Fibroblast of skin of scalp (primary cell): ENCODE results near the gene TMPRSS2.
A peak's percentile ranks its signal among the peaks of the same experiment; 100 is the strongest.

Experiments used
- DNase-seq: peaks from one replicate; pipeline ENCODE4 v3.0.0-alpha.2; 2013

The TMPRSS2 gene

DNA sequence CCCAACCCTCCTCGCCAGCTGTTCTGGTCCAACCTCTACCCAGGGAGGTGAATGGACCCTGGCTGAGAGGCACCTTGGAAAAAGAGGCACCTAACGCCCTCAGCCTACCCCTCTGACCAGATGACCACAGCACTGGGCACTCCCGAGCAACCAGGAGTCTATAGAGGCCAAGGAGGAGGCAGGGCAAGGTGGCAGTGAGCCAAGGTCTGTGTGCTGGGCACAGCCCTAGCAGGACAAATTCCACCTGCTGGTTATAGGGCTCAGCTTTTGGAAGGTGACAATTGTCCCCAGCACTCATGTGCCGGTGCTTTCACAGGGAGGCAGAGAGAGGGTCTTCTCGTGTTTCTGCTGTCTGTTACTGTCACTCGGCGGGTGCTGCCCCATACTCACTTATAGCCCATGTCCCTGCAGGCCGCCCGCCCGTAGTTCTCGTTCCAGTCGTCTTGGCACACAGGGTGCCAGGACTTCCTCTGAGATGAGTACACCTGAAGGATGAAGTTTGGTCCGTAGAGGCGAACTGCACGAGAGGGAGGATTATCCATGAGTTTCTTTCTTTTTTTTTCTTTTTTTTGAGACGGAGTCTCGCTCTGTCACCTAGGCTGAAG lies 27.8 kb downstream of the TMPRSS2 start:
- no peak for DNase-seq

DNA sequence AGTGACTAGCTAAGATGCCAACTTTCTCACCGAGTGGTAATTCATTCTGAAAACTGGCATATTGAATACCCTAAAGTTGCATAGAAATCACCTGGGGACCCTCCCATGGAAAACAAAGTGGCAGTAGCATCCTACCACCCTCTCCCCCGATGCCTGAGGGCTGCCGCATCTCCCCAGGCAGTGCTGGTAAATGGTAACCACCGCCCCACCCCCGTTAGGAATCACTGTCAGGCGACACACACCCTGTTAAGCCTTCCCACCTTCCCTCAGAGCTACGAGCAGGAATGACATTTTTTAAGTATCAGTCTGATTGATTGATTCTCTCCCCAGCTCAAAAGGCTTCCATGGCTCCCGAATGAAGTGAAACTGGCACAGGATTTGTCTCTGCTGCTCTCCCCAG lies 28.3 kb downstream of the TMPRSS2 start:
- no peak for DNase-seq

DNA sequence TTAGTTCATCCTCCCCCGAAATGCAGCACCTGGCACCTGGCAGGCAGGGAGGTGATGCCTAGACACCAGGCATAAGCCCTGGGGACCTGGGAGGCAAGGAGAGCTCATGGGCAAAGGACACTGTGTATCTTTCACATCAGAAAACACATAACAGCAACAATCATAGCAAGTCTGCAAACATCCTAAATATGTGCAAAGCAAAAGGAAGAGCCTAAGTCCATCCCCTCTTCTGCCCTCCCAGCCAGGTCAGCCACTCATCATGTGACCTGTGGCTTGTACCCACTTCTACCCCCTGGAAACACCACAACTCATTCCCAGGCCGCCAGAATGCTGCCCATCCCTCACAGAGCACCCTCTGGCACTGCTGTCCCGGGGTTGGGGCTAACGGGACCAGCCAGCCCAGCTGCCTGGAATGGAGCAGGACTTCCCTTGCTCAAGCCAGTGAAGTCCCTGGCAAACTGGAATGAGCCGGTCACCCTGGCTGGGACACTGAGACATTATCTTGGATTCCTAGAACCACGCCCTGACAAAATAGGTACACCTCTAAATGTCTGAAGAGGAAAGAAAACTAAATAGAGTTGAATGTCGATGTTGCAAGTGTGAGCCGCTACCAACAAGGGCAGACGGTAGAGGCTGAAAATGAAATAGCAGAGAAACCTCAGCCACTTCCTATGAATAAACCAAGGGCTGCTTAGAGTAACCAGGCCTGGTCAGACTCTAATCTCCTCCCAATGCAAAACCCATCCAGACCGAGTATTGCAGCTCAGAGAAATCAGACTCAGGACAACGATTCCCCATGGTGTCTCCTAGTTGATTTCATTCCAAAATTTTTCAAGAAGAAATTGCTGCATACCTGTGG lies 29.4 kb downstream of the TMPRSS2 start:
- peak; percentile 12 for DNase-seq

DNA sequence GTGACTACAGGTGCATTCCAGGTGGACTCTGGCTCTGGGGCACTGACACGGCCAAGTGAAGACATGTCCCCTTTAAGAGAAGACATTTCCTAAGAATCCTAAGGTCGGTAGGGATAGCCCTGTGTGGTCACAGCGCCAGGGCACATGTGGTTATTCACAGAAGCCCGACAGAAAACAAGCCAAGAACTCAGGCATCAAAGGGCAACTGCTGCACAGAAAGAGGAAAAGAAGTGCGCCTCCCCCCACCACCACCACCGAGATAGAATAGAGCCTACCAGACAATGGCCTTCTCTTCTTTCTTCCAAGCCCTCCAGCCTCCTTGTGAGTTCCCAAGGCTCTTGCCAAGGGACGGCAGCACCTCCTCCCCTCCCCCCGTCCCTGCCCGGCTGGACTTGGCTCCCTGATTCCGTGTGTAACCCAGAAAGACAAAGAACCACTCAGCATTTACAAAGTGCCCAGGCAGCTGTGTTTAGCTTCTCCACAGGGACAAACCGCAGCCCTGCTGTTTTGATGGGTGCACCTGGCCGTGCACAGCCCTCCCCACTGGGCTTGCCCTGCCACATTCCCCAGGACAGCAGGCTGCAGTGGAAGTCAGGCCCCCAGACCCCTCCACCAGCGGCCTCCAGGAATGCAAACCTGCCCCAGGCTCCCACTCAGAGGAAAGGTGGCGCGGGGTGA lies 30.2 kb downstream of the TMPRSS2 start:
- DNase-seq, result no peak

DNA sequence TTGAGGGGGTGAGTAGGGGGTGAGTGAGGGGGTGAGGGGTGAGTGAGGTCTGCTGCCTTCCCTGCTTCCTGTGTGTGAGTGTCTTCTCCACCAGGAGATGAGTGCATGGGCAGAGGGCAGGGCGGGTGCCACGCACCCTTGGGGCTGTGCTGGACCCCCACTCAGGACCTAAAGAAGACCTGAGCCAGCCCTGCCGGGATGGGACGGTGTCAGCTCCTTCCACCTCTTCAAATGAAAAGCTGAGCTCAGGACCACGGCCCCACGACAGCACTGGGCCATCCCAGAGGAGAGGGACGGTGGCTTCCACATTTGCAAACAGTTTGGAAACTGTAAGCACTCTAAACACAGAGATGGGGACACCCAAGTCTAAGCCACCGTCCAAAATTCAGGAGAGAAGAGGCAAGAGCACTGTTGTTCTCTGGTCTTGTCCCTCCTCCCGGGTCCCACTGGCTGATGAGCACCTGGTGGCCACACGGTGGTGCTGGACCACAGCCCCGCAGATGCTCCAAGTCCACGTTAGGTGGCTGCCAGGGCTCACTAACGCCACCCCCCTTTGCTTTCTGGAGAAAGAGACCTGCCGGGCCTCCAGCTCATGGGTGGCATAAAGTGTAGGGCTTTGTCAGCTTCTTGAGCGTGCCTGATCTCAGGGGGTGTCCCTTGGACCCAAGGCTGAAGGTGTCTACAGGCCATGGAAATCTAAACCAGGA lies 32.1 kb downstream of the TMPRSS2 start:
- DNase-seq, result no peak

DNA sequence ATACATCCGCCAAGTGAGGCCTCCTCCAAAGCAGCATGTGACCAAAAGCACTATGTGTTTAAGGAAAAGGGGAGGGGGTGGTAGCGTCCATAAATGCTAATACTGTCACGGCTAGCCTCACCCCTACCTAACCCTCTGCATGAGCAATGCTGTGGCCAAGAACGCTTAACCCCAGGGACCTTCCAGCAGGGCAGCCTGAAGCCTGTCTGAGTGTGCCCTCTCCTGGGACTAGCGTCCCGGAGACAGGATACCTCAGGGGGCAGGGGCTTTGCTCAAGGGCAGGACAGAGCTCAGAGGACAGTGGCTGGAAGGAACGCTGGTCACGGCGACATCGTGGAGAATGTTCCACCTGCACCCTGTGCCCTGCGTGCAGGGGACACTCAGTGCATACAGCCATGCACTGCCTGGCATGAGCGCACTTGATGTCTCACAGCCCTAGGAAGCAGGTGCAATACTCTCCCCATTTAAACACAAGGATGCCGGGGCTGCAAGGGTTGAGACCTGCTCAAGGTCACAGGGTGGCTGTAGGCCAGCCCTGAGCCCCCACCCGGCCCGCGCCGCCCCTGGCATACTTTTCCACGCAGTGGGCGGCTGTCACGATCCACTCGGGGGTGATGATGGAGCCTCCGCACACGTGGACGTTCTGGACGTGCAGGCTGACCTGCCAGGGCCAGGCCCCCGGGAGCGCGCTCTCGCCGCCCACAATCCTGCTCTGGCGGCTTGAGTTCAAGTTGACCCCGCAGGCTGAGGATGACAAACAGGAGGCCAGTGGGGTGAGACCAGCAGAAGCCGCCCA lies 35.0 kb downstream of the TMPRSS2 start:
- DNase-seq, result no peak

DNA sequence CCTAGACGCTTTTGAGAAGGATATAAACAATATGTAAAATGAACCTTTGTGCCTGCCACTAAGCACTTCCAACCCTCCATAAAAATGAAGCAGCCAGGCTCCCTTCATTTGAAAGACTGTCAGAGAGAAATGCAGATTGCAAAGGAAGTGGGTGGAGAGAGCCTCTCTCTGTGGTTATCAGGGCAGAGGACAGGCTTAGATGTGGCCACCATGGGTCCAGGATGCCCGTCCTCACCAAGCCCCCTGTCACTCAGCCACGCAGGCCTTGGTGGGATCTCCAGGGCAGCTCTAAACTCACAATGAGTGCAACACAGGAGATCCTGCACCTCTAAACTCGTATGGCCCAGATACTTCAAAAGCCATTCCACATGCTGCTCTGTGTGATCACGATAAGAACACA lies 37.9 kb downstream of the TMPRSS2 start:
- DNase-seq, result no peak

DNA sequence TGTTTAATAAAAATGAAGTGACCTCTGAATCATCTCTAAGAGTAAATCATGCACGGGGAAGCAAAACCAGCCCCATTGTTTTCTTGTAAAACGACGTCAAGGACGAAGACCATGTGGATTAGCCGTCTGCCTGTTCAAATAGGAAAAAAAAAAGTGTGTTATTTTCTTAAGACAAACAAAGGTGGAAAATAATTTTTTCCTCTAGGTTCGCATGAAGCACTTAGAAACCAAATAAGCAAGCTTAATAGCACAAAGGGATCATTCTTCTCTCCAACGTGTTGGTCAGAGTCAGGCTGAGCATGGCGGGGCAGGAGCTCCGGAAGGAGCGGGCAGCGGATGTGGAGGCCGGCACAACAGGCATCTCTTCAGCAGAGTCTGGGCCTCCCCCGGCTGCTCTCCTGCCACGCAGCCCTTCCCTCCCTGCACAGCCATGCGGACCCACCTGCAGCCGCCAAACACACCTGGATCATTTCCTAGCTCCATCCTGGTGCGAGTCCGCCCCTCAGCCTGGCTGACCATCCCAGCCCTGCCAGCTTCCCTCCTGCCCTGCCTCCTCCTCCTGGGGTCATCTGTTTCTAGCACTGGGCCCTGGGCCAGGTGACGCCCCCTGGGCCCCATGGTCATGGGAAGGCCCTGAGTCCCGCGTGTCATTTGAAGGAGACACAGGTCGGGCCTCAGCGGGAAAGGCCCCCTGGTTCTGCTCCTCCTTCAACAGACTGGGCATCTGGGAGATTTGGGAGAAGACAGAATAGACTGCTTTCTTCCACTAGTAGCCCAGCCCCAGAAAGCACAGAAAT lies 41.7 kb downstream of the TMPRSS2 start:
- DNase-seq, result no peak

DNA sequence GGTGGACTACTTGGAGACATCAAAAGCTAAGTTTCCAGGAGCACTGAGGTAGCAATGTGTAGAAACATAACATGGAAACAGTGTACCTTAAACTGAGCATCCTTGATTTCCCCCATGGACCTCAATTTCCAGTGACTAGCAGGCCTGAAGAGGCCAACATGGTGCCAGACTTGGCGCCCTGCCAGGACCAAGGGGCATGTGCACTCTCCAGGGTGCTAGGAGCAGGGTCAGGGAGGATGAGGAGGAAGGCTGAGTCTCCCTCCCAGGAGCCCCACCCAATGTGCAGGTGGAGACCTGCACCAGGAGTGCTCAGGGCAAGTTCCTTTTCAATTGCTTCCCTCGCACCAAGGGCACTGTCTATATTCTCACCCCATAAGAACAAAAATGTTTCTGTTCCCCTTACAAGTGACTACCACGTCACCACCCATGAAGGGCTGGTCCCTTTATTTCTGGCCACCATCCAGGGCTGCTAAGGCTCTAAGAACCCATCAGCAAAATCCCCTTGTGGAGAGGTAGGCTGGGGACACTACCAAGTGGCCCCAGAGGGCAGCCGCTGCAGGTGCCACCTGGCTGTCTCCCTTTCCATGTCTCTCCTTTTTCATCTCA lies 42.7 kb downstream of the TMPRSS2 start:
- DNase-seq, result no peak

DNA sequence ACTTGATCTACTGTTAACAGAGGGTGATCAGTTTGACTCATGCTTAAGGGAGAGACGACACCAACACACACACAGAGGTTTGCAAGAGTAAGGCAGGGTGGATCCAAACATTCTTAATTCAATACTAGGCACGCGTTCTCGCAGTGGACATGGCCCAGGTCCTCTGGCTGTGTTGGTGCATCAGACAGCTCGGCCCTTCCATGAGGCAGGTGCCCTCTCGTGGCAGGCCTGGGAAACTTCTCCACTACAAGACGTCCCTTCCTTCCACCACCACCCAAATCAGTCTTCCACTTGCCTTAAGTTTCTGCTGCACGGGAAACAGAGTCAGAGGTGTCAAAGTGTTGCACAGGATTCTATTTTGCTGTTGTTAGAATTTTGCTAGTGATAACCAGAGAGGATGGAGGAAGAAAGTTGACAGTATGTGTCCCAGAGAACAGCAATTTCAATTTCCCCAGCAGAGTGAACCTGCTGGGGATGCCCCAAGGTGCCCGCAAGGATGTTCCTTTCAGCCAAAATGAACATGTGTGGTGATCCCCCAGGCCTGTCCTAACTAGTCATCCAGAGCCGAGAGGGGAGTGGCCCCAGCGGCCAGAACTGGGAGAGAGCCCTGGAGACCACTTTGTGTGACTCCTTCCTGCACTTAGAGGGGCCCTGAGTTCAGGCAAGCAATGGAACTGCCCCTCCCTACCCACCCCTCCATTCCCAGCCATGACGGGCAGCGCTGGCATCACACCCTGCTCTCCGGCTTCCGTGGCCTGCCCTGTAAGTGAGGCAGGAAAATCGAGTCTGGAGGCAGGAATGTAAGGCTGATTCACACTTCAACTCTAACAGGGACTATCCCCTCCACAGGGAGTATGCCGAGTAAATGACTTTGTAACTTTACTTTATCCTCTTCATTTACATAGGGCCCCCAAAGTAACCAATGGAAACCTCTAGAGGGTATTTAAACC lies 47.1 kb downstream of the TMPRSS2 start:
- peak; percentile 68 for DNase-seq

DNA sequence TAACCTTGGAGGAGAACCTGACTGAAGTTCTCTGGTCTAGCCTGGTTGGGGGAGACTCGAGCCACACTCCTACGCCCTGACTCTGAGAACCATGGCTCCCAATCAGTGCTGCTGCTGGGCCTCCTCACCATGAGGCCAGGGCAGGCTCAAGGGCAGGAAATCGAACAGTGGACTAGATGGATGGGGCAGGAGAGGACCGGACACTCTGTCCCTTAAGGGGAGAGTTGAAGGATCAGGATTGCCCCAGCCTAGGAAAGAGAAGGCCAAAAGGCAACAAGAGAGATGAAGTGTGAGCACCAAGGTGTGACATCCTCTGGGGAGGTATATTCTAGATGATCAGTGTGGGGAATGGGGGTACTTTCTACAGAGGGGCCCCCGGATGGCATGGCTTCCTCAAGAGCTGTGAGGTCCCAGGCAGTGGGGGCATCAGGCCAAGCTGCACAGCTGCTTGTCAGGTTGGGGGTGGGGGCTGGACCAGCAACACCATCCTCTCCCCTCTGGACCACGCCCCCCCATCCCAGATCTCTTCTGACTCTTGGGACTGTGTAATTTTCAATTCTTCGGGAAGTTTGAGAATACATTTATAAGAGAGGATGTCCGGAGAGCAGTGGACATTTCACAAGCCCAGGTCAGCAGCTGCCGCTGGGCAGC lies 47.9 kb downstream of the TMPRSS2 start:
- no peak for DNase-seq

DNA sequence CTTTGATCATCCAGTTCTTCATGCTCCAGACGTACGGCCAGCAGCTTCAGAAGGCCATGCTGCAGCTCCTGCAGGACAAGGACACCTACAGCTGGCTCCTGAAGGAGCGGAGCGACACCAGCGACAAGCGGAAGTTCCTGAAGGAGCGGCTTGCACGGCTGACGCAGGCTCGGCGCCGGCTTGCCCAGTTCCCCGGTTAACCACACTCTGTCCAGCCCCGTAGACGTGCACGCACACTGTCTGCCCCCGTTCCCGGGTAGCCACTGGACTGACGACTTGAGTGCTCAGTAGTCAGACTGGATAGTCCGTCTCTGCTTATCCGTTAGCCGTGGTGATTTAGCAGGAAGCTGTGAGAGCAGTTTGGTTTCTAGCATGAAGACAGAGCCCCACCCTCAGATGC lies 49.4 kb downstream of the TMPRSS2 start:
- DNase-seq, result no peak

DNA sequence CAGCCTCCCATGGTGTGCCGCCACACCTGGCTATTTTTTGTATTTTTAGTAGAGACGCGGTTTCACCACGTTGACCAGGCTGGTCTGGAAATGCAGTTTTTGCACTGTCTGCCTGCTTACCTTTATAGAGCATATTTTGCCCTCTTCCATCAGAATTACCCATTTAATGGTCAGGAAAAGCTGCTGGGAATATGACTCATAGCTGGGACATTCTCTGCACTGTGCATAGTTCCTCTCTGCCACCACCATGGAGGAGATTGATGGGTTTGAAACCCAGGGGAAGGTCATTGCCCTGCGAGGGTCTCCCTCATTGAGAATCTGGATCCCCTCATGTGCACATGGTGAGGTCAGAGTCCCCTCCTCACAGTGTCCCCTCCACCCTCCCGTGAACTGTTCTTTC lies 49.8 kb downstream of the TMPRSS2 start:
- DNase-seq, result no peak

DNA sequence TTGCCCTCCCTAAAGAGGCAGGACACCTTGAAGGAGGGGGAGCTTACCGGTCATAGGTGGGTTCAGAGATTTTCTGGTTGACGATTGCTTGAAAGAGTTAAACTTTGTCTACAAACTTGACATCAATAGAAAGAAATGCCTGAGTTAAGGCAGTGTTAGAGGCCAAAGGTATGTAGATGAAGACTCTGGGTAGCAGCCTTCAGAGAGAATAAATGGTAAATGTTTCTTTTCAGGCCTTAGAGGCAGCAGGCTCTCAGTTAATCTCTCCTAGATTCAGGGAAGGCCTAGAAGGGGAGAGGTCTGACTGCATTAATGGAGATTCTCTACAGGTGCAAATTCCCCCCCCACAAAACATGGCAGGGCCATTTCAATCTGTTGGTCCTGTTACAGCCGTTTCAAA lies 54.2 kb downstream of the TMPRSS2 start:
- no peak for DNase-seq

DNA sequence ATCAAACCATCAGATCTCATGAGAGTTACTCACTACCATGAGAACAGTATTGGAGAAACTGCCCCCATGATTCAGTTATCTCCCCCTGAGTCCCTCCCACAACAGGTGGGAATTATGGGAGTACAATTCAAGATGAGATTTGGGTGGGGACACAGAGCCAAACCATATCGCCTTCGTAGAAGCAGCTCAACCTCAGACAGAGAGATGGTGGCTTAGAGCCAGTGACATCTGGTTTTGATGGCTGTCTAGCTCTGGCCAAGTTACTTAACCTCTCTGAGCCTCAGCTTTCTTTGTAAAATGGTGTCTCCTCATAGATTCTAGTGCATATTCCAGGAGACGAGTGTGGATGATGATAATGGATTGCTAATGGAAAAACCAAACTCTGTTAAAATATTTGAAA lies 54.8 kb downstream of the TMPRSS2 start:
- DNase-seq, result no peak

DNA sequence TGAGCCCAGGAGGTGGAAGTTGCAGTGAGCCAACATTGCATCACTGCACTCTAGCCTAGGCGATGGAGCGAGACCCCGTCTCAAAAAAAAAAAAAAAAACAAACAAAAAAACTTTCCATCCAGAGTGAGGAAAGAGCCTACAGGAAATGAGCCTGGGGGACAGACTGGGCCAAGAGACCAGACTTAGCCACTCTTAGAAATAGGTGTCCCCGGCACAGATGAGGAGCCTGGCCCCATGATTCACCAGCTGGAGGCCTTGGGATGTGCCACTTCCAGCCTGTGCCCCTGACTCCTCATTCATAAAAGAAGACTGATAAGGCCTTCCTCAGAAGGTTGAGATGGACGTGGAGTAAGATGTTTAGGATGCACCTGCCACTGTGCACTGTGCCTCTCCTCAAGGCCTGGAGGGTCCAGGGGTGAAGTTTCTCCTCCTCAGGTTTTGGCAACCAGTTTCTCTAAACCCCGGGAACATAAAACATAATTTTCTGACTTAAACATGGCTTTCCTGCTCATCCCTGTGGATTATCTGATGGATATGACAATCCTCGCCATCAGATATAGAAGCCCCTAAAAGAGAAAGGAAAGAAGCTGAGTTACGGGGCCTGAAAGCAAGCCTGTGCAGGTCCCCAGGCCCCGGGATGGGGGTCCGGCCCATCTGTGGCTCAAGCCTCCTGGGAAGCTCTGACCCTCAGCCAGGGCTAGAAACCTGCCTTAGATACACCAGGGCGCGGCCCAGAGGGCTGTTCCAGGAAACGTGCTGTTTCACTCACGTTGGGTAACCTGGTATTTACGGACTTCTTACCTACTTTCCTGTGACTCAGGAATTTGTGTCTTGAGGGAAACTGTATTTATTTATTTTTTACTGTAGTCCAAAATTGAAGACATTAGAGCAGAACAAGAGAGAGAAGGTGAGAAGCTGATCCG lies 55.9 kb downstream of the TMPRSS2 start:
- no peak for DNase-seq

DNA sequence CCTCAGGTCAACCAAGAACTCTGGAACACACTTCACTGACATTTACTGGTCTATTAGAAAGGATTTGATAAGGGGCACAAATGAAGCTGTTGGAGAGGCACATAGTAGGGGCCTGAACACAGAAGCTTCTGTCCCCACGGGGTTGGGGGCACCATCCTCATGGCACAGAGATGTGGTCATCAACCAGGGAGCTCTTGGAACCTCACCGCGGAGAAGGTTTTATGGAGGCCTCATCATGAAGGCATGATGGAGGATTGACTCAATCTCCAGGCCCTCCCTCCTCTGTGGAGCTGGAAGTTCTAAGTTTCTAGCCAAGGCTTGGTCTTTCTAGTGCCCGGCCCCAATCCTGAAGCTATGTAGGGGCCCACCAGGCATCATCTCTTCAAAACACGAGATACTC lies 58.3 kb downstream of the TMPRSS2 start:
- DNase-seq, result no peak

DNA sequence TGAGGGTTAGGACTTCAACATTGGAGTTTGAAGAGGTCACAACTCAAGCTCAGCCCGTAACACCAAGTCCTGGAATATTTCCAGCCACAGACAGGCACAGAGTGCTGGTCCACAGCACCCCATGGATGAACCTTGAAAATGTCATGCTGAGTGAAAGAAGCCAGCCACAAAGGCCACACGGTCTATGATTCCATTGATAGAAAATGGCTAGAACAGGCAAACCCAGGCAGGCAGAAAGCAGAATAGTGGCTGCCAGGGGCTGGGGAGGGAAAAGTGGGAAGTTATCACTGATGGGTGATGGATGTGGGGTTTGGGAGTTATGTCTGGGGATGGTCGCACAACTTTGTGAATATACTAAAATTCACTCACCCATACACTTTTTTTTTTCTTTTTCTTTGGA lies 60.6 kb downstream of the TMPRSS2 start:
- no peak for DNase-seq
